Ishikawa (cell line): ENCODE measurements around the gene UNC13A.

Source experiments
- CEBPB ChIP-seq: IDR thresholded peaks from 2 replicates; pipeline ENCODE4 v1.6.1; 2012
- CREB1 ChIP-seq: IDR thresholded peaks from 2 replicates; pipeline ENCODE4 v1.6.1; 2012; ENCODE audit warnings: low read depth
- EGR1 ChIP-seq: IDR thresholded peaks from 2 replicates; pipeline ENCODE4 v1.6.1; 2012
- EP300 ChIP-seq: IDR thresholded peaks from 2 replicates; pipeline ENCODE4 v1.6.1; 2012; ENCODE audit warnings: borderline replicate concordance
- FOXM1 ChIP-seq: IDR thresholded peaks from 2 replicates; pipeline ENCODE4 v1.6.1; 2012; ENCODE audit warnings: low read depth, borderline replicate concordance
- NFIC ChIP-seq: IDR thresholded peaks from 2 replicates; pipeline ENCODE4 v1.6.1; 2012
- RAD21 ChIP-seq: IDR thresholded peaks from 2 replicates; pipeline ENCODE4 v1.6.1; 2012; ENCODE audit warnings: low read depth
- TAF1 ChIP-seq: IDR thresholded peaks from 2 replicates; pipeline ENCODE4 v1.6.1; 2012; ENCODE audit warnings: low read depth, mild to moderate bottlenecking
- TCF12 ChIP-seq: IDR thresholded peaks from 2 replicates; pipeline ENCODE4 v1.6.1; 2012; ENCODE audit warnings: low read depth
- TEAD4 ChIP-seq: IDR thresholded peaks from 2 replicates; pipeline ENCODE4 v1.6.1; 2012
- YY1 ChIP-seq: IDR thresholded peaks from 2 replicates; pipeline ENCODE4 v1.6.1; 2012; ENCODE audit warnings: low read depth
- ZBTB7A ChIP-seq: IDR thresholded peaks from 2 replicates; pipeline ENCODE4 v1.6.1; 2012; ENCODE audit warnings: low read depth
- TF ChIP-seq, protein P1 (sequence below): IDR thresholded peaks from 2 replicates; pipeline ENCODE4 v1.6.1; 2012
- TF ChIP-seq, protein P2 (sequence below): IDR thresholded peaks from 2 replicates; pipeline ENCODE4 v1.6.1; 2012; ENCODE audit warnings: low read depth, mild to moderate bottlenecking
- TF ChIP-seq, protein P3 (sequence below): IDR thresholded peaks from 2 replicates; pipeline ENCODE4 v1.6.1; 2012

Gene UNC13A

GRCh38 chr19:17721821-17722220, 33.7 kb upstream of the UNC13A start:
- no peak for TF ChIP-seq YY1
- no peak for TF ChIP-seq TCF12
- no peak for TF ChIP-seq ZBTB7A
- TF ChIP-seq, protein P1, sequence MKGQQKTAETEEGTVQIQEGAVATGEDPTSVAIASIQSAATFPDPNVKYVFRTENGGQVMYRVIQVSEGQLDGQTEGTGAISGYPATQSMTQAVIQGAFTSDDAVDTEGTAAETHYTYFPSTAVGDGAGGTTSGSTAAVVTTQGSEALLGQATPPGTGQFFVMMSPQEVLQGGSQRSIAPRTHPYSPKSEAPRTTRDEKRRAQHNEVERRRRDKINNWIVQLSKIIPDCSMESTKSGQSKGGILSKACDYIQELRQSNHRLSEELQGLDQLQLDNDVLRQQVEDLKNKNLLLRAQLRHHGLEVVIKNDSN = no peak
- no peak for TF ChIP-seq EGR1
- TF ChIP-seq CEBPB = no peak
- no peak for TF ChIP-seq EP300
- TF ChIP-seq, protein P2, sequence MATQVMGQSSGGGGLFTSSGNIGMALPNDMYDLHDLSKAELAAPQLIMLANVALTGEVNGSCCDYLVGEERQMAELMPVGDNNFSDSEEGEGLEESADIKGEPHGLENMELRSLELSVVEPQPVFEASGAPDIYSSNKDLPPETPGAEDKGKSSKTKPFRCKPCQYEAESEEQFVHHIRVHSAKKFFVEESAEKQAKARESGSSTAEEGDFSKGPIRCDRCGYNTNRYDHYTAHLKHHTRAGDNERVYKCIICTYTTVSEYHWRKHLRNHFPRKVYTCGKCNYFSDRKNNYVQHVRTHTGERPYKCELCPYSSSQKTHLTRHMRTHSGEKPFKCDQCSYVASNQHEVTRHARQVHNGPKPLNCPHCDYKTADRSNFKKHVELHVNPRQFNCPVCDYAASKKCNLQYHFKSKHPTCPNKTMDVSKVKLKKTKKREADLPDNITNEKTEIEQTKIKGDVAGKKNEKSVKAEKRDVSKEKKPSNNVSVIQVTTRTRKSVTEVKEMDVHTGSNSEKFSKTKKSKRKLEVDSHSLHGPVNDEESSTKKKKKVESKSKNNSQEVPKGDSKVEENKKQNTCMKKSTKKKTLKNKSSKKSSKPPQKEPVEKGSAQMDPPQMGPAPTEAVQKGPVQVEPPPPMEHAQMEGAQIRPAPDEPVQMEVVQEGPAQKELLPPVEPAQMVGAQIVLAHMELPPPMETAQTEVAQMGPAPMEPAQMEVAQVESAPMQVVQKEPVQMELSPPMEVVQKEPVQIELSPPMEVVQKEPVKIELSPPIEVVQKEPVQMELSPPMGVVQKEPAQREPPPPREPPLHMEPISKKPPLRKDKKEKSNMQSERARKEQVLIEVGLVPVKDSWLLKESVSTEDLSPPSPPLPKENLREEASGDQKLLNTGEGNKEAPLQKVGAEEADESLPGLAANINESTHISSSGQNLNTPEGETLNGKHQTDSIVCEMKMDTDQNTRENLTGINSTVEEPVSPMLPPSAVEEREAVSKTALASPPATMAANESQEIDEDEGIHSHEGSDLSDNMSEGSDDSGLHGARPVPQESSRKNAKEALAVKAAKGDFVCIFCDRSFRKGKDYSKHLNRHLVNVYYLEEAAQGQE = no peak
- TF ChIP-seq NFIC = no peak
- TF ChIP-seq TAF1 = no peak
- TF ChIP-seq CREB1 = no peak
- no peak for TF ChIP-seq FOXM1
- TF ChIP-seq, protein P3, sequence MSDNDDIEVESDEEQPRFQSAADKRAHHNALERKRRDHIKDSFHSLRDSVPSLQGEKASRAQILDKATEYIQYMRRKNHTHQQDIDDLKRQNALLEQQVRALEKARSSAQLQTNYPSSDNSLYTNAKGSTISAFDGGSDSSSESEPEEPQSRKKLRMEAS = no peak
- no peak for TF ChIP-seq TEAD4
- no peak for TF ChIP-seq RAD21

- TF ChIP-seq, protein P1 = no peak
- TF ChIP-seq TAF1 (no peak), NFIC (no peak), EGR1 (no peak), TCF12 (no peak), TEAD4 (no peak), CREB1 (no peak), CEBPB (no peak), RAD21 (no peak), YY1 (no peak), FOXM1 (no peak)
- TF ChIP-seq, protein P2 = no peak
These were observed 33.0 kb upstream of the UNC13A start for GRCh38 chr19:17721111-17721628.

GRCh38 chr19:17720440-17720839, 32.3 kb upstream of the UNC13A start:
- TF ChIP-seq TEAD4 (no peak), CEBPB (no peak), TAF1 (no peak), NFIC (no peak), EGR1 (no peak)
- TF ChIP-seq, protein P3 = no peak

DNA sequence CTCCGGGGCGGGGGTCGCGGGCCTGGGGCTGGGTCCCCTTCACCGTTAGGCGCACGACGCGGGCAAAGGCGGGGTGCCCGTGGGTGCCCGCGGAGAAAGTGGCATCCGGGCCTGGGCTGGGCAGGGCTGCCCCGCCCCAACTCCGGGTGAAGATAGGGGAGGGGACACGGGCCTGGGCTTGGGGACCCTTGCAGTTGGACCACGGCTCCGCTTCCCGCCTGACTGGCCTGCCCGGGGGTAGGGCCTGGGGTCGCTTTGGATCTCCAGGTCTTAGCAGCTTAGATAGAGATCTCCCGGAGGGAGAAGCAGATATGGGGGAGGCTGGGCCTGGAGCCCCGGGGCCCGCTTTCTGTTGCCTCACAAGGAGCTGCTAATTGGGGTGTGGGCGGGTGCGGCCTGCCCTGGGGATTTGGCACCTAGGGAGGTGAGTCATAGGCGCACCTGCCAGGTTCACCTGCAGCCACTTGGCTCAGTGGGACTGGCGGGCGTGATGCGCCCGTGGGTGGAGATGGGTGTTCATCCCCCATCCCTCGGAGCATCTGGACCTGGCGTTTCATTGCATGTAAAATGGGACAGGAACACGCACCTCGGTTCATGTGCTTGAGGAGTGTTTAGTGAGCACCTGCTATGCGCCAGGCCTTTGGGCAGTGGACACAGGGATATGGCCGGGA, 31.7 kb upstream of the UNC13A start:
- TF ChIP-seq EGR1 (peak; percentile 89), NFIC (peak; percentile 89), TEAD4 (no peak), ZBTB7A (0 out of 2 replicates have a peak, but pooled peaks have one; percentile 3), TCF12 (peak; percentile 87)

DNA sequence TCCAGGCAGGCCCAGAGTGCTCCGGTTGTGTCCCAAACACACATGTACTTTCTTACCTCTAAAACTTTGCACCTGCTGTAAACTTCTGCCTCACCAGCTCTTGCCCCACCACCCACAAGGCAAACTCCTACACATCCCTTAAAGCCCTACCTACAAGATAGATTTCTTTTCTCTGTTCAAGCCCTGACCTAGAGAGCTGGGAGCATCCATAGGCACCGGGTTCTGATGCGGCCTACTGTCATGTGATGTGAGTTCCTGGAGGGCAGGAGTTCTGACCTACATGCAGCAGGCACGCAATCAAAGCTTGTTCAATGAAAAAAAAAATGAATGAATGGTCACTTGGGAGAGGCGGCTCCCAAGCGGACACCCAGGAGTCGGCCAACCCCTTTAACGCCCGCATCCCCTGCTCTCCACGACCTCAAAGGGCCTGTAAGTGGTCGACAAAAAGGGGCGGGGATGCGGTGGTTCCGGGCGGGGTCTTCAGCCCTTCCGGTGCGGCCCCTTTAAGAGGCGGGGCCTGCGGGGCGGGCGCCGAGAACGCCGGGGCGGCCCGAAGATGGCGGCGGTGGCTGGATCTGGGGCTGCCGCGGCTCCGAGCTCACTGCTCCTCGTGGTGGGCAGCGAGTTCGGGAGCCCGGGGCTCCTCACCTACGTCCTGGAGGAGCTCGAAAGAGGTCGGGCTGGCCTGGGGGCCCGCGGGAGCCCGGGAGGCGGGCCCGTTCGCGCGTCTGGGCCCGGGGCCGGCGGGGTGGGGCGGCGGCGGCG, 31.0 kb upstream of the UNC13A start, which contains the start of gene MAP1S:
MAP1S (plus strand) TSS at position 534 of the 765 bp plus-strand sequence; CDS start at position 557, 23 bp downstream.
- TF ChIP-seq EGR1 (no peak), FOXM1 (no peak), RAD21 (no peak), EP300 (no peak), ZBTB7A (peak; percentile 80; the same call in 1 of the 2 replicates), CEBPB (no peak), TAF1 (peak; percentile 94), CREB1 (no peak), YY1 (peak; percentile 92), TCF12 (no peak), NFIC (no peak), TEAD4 (no peak)
- TF ChIP-seq, protein P1 = peak; percentile 37; the same call in 1 of the 2 replicates
- TF ChIP-seq, protein P3 = peak; percentile 24; the same call in 1 of the 2 replicates
- TF ChIP-seq, protein P2 = no peak
